ENCODE data around the gene STAT5A.
"Not testable (repeated sequence)": the region's sequence is repeated elsewhere in the genome, so short reads cannot be mapped to it uniquely, and the experiment has no call there.

- not testable (repeated sequence) for TF ChIP-seq POLR2AphosphoS5 (IDR thresholded peaks at IDR 0.05); CTCF (IDR thresholded peaks at IDR 0.05; ENCODE audit: poor library complexity, severe bottlenecking); MXI1 (conservative IDR thresholded peaks at IDR 0.05; ENCODE audit: poor library complexity, severe bottlenecking); SMC3 (conservative IDR thresholded peaks at IDR 0.05; ENCODE audit: poor library complexity); EP300 (conservative IDR thresholded peaks at IDR 0.05; ENCODE audit: poor library complexity, severe bottlenecking); EZH2 (IDR thresholded peaks at IDR 0.05; ENCODE audit: borderline replicate concordance, insufficient read depth, low read length, poor library complexity, severe bottlenecking)
Observed at GRCh38 chr17:42299913-42300312, 11.6 kb downstream of the STAT5A start.
